CD4-positive, alpha-beta T cell treated with Interleukin-4 for 1 hour (primary cell): ENCODE measurements around the gene UBL4B.

ENCODE experiments used
- DNase-seq, 2 donors: peaks; one replicate each; pipeline ENCODE4 v3.0.0-alpha.2; 2020 to 2022

Gene UBL4B

DNA sequence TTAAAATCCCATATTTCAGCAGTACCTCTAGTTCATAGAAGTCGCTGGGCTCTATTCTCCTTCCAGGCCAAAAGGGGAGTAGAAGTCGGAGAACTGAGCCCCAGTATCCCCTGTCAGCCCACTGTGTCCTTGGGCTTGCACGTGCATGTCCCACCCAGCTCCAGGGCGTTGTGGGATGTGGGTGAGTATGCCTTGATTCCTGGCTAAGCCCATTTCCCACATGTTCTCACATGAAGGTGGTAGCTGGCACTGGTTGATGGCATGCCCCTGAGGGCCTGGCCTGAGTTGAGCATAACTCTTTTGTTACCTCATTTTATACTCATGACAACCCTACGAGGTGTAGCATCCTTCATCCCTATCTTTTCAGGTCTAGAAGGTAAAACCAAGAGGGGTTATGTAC, 46.0 kb downstream of the UBL4B start:
- DNase-seq: no peak

- no peak for DNase-seq
These were observed 46.9 kb downstream of the UBL4B start for GRCh38 chr1:110159168-110159567.

- no peak for DNase-seq
These were observed 48.4 kb downstream of the UBL4B start for GRCh38 chr1:110160538-110161100.

- no peak for DNase-seq
These were observed 48.9 kb downstream of the UBL4B start for GRCh38 chr1:110161165-110161564.

DNA sequence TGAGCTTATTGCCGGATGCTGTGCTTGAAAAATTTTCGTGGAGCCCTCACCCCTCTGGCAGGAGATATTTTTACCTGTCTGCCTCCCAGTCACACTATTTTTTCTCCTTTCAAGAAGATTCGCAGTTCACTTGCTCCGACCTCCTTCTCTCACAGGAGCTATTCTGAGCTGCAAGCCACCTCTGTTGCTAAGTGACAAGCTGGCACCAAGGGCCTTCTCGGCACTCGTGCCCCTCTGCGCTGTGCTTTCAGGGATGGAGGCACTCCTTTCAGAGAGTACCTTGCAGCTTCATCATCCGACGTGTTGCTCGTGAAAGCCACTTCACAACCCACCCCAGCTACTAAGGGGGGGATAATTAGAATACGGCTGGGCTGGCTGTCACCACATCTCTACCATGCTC, 49.6 kb downstream of the UBL4B start:
- no peak for DNase-seq
